ENCODE data around the gene SV2A. TPM values are rescaled to one million over a fixed set of nuclear protein-coding genes. Genes with fewer than 3 reads are reported as not detected.
"Not testable (repeated sequence)": the region's sequence is repeated elsewhere in the genome, so short reads cannot be mapped to it uniquely, and the experiment has no call there.

SV2A gene
- total RNA-seq, 1 donor from 2014 or later: 0.20 TPM

DNA sequence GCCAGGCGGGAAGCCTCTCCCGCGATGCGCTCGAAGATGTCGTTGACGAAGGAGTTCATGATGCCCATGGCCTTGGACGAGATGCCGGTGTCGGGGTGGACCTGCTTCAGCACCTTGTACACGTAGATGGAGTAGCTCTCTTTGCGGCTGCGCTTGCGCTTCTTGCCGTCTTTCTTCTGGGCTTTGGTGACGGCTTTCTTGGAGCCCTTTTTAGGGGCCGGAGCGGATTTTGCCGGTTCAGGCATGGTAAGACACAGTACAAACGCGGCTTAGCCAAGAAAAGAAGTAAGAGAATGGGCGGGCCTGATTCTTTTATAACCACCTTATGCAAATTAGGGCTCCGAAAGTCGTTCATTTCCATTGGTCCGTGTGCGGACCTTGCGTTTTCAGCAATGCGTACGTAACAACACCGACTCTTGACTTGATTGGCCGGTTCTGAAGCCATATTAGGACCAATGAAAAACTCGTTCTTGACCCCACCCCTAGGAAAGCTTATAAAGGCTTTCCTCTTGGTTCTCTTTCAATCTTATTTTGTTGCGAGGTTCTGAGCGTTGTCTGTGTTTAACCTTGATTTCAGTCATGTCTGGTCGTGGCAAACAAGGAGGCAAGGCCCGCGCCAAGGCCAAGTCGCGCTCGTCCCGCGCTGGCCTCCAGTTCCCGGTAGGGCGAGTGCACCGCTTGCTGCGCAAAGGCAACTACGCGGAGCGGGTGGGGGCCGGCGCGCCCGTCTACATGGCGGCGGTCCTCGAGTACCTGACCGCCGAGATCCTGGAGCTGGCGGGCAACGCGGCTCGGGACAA, 31.0 kb downstream of the SV2A start:
- peak; percentile 80 for ATAC-seq

DNA sequence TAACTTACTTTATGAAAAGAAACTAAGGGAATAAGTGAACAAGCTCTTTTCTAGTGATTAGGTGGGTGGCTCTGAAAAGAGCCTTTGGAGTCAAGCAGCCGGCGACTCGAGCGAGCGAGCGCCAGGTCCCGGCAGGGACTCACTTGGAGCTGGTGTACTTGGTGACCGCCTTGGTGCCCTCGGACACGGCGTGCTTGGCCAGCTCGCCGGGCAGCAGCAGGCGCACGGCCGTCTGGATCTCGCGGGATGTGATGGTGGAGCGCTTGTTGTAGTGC, 31.6 kb downstream of the SV2A start:
- not testable (repeated sequence) for ATAC-seq

DNA sequence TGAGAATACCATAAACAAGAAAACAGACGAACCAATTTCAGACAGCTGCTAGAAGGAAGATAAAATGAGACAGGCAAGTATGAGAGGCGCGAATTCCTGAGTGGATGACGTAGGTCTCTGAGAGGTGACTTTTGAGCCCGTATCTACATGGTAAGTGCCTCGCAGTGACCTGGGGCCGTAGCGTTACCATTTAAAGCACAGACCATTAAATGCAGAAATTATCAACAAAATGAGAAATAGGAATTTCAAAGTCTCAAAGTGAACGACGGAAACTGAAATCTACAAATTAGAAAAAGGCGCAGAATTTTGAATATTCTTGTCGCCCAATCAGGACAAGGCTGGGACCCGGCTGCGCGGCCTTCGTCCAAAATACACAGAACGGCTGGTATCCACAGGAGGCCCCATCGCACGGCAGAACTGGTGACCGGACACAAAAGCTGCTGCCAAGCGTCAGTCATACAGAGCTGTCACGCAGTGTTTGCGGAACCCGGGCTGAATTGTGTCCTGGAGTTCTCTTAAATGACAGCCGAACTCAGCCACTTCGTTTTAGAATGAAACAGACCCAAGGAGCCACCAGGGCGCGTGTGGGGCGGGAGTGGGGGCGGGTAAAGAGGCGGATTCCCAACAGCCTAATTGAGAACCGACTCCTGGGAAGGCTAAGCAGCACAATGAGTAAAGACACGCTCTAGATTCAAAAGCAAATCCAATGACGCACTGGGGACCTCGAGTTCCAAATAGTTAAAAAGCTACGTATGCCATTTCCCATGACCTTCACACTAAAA, 32.1 kb downstream of the SV2A start:
- ATAC-seq: peak; percentile 19

DNA sequence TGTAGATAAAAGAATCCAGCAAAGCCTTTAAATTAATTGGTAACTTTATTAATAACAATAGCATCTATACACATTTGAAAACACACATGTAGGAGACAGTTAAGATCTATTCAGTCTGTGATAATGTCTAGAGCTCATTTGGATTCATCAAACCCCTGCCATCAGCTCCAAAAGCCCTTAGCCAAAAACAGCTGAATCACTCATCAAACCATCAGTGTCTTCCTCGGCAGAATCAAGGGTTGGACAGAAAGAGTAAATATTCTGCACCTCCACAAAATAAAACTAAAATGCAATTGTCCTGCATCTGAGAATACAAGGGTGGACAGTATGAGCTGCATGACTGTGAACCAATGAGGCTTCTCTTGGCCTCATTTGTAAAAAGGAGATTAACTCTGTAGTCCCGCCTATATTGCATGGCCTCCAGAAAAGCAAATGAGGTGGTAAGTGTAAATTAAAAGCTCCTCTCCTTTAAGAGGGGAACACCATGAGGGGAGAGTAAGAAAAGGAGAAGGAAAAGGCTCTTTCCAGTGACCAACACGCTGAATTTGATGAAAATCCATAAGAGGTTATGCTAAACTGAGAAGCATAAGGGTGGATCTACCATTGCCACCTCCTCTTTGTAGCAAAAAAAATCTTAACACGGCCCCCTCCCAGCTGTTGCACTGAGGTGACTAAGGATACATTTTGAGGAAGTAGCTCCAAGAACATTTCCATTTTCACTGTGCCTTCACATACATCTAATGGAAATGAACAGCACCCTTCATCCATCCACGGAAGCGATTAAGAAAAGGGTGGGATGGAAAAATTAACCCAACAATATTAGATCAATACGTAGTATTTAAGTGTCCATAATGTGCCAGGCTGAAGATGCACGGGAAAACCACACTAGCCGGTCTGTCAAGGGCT, 33.0 kb downstream of the SV2A start:
- ATAC-seq: no peak

DNA sequence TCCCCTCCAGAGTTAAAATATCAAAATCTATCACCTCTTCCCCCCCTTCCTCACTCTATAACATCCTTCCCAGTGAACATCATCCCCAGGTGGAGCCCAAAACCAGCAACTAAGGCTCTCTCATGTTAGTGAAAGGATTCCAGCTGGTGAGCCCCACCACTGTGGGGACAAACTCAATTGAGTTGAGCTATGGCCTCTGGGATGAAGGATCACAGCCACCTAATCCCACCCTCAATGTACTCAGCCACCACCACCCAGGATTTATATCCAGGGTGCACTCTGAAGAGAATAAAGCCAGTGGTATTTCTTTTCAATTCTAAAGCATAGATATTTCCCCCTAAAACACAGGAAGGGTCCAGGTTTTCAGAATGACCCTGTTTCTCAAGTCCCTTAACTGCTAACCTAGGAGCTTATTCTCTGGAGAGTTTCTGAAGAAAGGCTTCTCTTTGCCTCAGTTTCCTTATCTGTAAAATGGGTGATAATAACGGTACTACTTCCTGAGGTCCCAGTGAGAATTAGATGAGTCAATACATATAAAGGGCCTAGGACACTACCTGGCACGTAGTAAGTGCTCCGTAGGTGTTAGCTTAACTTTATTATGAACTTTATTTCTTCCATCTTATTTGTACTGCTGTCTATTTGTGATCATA, 33.9 kb downstream of the SV2A start:
- ATAC-seq: no peak

DNA sequence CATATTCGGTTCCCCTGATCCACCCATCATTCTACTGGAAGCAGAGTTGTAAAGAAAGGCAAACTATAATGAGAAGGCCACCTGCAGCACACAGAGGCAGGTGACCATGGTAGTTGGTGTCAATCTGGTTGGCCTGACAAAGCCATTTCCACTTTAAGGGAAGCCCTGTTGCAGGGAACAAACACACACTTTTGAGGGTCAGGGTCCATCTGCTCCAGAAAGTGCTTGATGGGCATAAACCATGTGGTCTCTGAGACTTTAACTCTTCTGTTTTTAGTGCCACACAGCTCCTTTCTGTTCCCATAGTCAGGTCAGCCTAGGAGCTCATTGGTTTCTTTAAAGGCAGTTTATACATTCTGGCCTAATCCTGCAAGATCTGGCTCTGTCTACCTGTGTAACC, 35.8 kb downstream of the SV2A start:
- no peak for ATAC-seq

DNA sequence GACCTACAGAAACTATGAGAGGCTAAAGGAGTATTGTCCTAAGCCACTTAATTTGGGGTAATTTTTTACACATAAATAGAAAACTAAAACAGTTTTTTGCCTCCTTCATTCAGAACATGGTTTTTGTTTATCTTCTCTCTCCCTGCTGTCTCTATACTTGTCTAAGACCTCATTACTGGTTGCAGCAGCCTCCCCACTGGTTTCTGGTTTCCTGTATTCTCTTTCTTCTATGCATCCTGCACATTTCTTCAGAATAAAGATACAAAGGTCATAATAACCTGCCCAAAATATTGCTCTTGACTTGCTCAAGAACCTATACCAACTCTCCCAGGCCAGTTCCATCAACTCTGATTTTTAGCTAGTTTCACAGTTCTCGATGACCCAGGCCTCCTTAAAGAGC, 38.1 kb downstream of the SV2A start:
- no peak for ATAC-seq

DNA sequence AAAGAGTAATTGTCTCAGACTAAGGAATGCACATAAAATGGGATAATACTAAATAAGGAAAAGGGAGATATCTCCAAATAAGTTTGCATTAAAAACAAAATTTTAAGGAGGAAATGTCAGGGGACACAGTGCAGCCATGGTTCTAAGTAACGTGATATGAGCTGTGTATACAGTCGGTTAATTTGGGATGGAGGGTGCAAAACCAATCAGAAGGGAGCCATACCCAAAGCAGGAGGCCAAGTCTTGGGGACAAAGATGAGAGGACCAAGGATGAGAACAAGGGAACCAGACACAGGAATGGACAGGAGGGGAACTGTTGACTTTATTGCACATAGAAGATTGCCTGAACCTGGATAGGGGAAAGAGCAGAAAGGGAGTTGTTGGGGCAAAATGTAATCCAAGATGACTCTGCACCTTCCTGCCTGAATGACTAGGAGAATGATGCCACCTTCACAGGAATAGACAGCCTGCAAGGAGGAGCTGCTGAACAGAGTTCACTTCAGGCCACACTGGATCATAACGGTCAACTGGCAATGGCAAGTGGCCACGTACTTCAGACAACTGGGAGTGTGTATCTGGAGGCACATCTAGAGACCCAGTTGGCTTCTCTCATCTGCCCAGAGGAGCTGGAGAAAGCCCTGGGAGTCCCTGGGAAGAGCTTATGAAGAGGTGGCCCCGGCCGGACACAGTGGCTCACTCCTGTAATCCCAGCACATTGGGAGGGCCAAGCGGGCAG, 40.3 kb downstream of the SV2A start:
- ATAC-seq: peak; percentile 6

DNA sequence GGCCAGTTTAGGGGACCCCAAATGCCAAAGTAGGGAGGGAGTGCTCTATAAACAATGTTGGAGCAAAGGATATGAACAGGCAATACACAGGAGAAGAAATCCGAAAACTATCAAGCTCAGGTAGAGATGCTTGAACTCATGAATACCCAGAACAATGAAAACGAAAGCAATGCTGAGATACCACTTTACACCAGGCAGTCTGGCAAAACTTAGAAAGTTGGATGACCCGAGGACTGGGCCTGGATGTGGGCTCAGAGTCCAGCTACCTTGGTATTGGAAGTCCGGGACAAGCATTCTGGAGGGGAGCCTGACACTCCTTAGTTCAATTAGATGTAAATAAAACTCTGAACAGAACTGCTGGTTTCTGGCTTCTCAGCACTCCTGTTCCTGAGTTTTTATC, 44.6 kb downstream of the SV2A start:
- not testable (repeated sequence) for ATAC-seq

DNA sequence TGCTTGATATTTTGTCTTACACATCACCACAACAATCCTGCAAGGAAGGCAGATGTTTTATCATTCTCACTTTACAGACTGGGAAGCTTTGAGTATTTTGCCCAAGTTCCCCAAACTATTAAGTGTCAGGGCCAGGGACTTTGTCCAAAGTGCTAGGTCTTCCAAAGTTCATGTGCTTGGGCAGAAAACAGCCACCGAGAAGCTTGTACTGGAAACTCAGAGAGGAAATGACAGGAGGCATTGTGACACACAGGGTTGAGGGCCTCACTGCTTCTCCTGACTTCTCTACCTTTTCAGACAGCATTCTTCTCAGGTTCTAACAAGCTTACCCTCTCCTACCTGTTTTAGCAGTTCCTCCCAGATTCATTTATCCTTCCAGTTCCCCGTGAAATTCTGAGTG, 50.8 kb downstream of the SV2A start:
- not testable (repeated sequence) for ATAC-seq

DNA sequence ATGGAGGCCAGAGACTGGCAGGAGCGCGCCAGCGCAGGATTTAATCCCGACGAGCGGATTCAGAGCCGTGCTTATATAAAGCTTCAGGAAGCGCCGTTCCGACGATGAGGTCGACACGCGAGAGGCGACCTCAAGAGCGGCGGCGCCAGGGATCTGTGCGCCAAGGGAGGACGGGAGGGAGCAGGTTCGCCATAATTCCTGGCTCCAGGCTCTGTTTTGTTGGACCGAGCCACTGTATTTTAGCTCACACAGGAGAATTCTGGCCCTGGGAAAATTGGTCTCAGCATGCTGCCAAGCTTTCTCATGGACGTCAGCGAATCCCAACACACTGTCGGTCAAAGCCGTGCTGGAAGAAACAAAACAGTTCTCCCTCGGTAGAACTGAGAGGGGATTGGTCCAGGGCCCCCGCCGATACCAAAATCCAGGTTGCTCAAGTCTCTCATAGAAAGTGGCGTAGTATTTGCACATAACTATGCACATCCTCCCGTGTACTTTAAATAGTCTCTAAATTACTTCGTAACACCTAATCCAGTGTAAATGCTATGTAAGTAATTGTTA, 56.1 kb downstream of the SV2A start:
- ATAC-seq: peak; percentile 27

DNA sequence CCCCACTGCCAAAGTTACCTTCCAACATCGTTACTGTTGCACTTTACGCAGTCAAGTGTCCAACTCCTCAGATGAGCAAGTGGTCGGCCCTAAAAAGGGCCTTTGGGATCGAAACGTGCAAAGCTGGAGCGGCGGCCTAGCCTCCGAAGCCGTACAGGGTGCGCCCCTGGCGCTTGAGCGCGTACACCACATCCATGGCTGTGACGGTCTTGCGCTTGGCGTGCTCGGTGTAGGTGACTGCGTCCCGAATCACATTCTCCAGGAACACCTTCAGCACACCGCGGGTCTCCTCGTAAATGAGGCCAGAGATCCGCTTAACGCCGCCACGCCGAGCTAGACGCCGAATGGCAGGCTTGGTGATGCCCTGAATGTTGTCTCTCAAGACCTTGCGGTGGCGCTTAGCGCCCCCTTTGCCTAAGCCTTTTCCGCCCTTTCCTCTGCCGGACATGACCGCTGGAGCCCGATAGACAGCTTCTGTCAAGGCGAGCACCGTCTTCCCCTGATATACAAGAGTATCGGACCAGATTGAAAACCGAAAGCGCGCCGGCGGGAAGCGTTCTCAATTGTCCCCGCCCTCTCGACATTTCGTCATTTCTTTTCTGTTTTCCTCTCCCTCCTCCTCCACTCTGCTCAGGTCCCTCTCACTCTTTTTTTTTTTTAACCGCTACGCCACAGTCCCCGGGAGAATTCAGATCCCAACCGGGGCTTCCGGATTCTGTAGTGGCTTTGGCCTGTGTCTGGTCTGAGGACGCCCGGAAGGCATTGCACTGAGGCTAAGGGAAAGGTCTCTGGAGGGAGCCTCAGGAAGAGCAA, 56.8 kb downstream of the SV2A start:
- ATAC-seq: peak; percentile 84

DNA sequence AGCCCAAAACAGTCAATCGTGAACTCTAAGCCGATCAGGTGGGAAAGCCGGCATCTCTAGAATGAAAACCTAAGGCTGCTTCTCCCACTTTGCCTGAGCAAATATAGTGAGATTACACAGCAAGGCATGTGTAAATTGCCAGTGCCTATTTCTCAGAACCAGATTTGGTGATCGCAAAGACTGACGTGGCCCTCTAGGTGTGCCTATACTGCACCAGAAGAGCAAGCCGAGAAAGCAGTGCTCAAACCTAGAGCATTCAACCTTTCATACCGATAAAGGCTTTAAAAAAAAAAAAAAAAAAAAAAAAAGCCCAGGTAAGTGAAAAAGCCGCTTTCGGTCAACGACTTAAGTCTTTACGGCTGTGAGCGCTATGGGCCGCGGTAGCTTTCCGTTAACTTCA, 57.4 kb downstream of the SV2A start:
- peak; percentile 16 for ATAC-seq

Other genes starting within 250 kb of the SV2A start
- 0.40 TPM for gene FCGR1A, start 135.2 kb downstream of the SV2A start, total RNA-seq
- 12.0 TPM for gene BOLA1, start 18.3 kb downstream of the SV2A start, total RNA-seq
- gene SF3B4, start 10.0 kb upstream of the SV2A start, total RNA-seq: 36.5 TPM
- gene MTMR11, start 19.0 kb upstream of the SV2A start, total RNA-seq: 5.8 TPM
- gene OTUD7B, start 92.9 kb upstream of the SV2A start, total RNA-seq: 11.8 TPM
- 22.4 TPM for gene VPS45, start 149.9 kb upstream of the SV2A start, total RNA-seq
- gene PLEKHO1, start 232.1 kb upstream of the SV2A start, total RNA-seq: 4.1 TPM

Measured in esophagus mucosa (tissue), 1 donor.